ENCODE data around the gene SORCS1.

GRCh38 chr10:107085665-107086525 is 78.6 kb downstream of the SORCS1 start:
- TF ChIP-seq CTCF (IDR thresholded peaks at IDR 0.05) (no peak), POLR2A (IDR thresholded peaks at IDR 0.05) (no peak), EP300 (IDR thresholded peaks at IDR 0.05) (no peak)

Measured in ovary (tissue), 3 donors.